Ishikawa (cell line): ENCODE measurements around the gene CASK.

ENCODE experiments used
- CEBPB ChIP-seq: IDR thresholded peaks from 2 replicates; pipeline ENCODE4 v1.6.1; 2012
- CREB1 ChIP-seq: IDR thresholded peaks from 2 replicates; pipeline ENCODE4 v1.6.1; 2012; ENCODE audit warnings: low read depth
- EGR1 ChIP-seq: IDR thresholded peaks from 2 replicates; pipeline ENCODE4 v1.6.1; 2012
- EP300 ChIP-seq: IDR thresholded peaks from 2 replicates; pipeline ENCODE4 v1.6.1; 2012; ENCODE audit warnings: borderline replicate concordance
- FOXM1 ChIP-seq: IDR thresholded peaks from 2 replicates; pipeline ENCODE4 v1.6.1; 2012; ENCODE audit warnings: low read depth, borderline replicate concordance
- MAX ChIP-seq: IDR thresholded peaks from 2 replicates; pipeline ENCODE4 v1.6.1; 2012
- NFIC ChIP-seq: IDR thresholded peaks from 2 replicates; pipeline ENCODE4 v1.6.1; 2012
- RAD21 ChIP-seq: IDR thresholded peaks from 2 replicates; pipeline ENCODE4 v1.6.1; 2012; ENCODE audit warnings: low read depth
- REST ChIP-seq: IDR thresholded peaks from 2 replicates; pipeline ENCODE4 v1.6.1; 2012; ENCODE audit warnings: low read depth, mild to moderate bottlenecking
- TAF1 ChIP-seq: IDR thresholded peaks from 2 replicates; pipeline ENCODE4 v1.6.1; 2012; ENCODE audit warnings: low read depth, mild to moderate bottlenecking
- TCF12 ChIP-seq: IDR thresholded peaks from 2 replicates; pipeline ENCODE4 v1.6.1; 2012; ENCODE audit warnings: low read depth
- TEAD4 ChIP-seq: IDR thresholded peaks from 2 replicates; pipeline ENCODE4 v1.6.1; 2012
- USF1 ChIP-seq: IDR thresholded peaks from 2 replicates; pipeline ENCODE4 v1.6.1; 2012
- YY1 ChIP-seq: IDR thresholded peaks from 2 replicates; pipeline ENCODE4 v1.6.1; 2012; ENCODE audit warnings: low read depth
- ZBTB7A ChIP-seq: IDR thresholded peaks from 2 replicates; pipeline ENCODE4 v1.6.1; 2012; ENCODE audit warnings: low read depth

The CASK gene

GRCh38 chrX:41858161-41858775 lies 65.1 kb downstream of the CASK start:
- TF ChIP-seq EP300, result no peak
- TF ChIP-seq CEBPB, result no peak
- TF ChIP-seq ZBTB7A, result no peak
- no peak for TF ChIP-seq TEAD4

- TF ChIP-seq TAF1 (no peak), EGR1 (no peak), REST (no peak), MAX (no peak), USF1 (no peak), YY1 (no peak), EP300 (no peak), ZBTB7A (no peak), TEAD4 (no peak), CEBPB (no peak), TCF12 (no peak), RAD21 (no peak), FOXM1 (no peak), NFIC (no peak), CREB1 (no peak)
These were observed 65.7 kb downstream of the CASK start for GRCh38 chrX:41857670-41858069.

GRCh38 chrX:41846714-41847113 lies 76.6 kb downstream of the CASK start:
- TF ChIP-seq TEAD4, result no peak
- no peak for TF ChIP-seq USF1
- TF ChIP-seq RAD21, result no peak
- TF ChIP-seq MAX, result no peak
- TF ChIP-seq ZBTB7A, result no peak
- no peak for TF ChIP-seq TAF1
- no peak for TF ChIP-seq YY1

GRCh38 chrX:41837270-41837944 lies 85.9 kb downstream of the CASK start:
- TF ChIP-seq TEAD4, result no peak
- TF ChIP-seq NFIC, result no peak
- no peak for TF ChIP-seq EP300
- TF ChIP-seq RAD21, result no peak
- TF ChIP-seq TAF1, result no peak
- no peak for TF ChIP-seq REST
- TF ChIP-seq TCF12, result no peak
- no peak for TF ChIP-seq USF1
- no peak for TF ChIP-seq ZBTB7A
- TF ChIP-seq MAX, result no peak
- TF ChIP-seq CREB1, result no peak
- no peak for TF ChIP-seq YY1
- no peak for TF ChIP-seq CEBPB
- no peak for TF ChIP-seq FOXM1
- no peak for TF ChIP-seq EGR1

- TF ChIP-seq ZBTB7A, result no peak
- no peak for TF ChIP-seq RAD21
- TF ChIP-seq YY1, result no peak
- TF ChIP-seq EGR1, result no peak
- TF ChIP-seq TAF1, result no peak
- TF ChIP-seq CREB1, result no peak
- TF ChIP-seq CEBPB, result no peak
- no peak for TF ChIP-seq USF1
- no peak for TF ChIP-seq MAX
- TF ChIP-seq FOXM1, result no peak
- no peak for TF ChIP-seq TCF12
- TF ChIP-seq REST, result no peak
- no peak for TF ChIP-seq TEAD4
These were observed 94.5 kb downstream of the CASK start for GRCh38 chrX:41828826-41829225.
